GM23338 (cell line): ENCODE data around the gene LIMK2. TPM values are rescaled to one million over a fixed set of nuclear protein-coding genes. Genes with fewer than 3 reads are reported as not detected.

Experiments
- ATAC-seq: fragments of 200-7000 bp; cut with Tn5 transposase; 3 replicates; pipeline ENCODE4 v1.9.1; 2020
- DNase-seq: peaks from one replicate; pipeline ENCODE4 v3.0.0-alpha.2; 2015; ENCODE audit warnings: low spot score
- H2AFZ ChIP-seq: fragments of 200-600 bp; sonication (generic); 2 replicates; pipeline ENCODE4 v1.8.0; 2016; ENCODE audit warnings: antibody characterized with exemption, mild to moderate bottlenecking, moderate library complexity
- H3F3A ChIP-seq: fragments of 200-600 bp; sonication (generic); replicated peaks from 2 replicates; pipeline ENCODE4 v1.8.0; 2017; ENCODE audit warnings: antibody characterized with exemption, mixed run types, low read depth
- H3K27ac ChIP-seq: fragments of 200-600 bp; sonication (generic); 2 replicates; pipeline ENCODE4 v1.6.1; 2016; ENCODE audit warnings: low read depth
- H3K27me3 ChIP-seq: fragments of 200-600 bp; sonication (generic); 2 replicates; pipeline ENCODE4 v1.8.0; 2016; ENCODE audit warnings: mild to moderate bottlenecking, mixed run types, moderate library complexity; ENCODE audit not compliant: insufficient read depth
- H3K36me3 ChIP-seq: fragments of 200-600 bp; sonication (generic); 2 replicates; pipeline ENCODE4 v1.8.0; 2016; ENCODE audit warnings: mild to moderate bottlenecking; ENCODE audit not compliant: insufficient read depth
- H3K4me1 ChIP-seq: fragments of 200-600 bp; sonication (generic); 2 replicates; pipeline ENCODE4 v1.8.0; 2016; ENCODE audit warnings: mild to moderate bottlenecking, moderate library complexity; ENCODE audit not compliant: insufficient read depth
- H3K4me2 ChIP-seq: fragments of 200-600 bp; sonication (generic); 2 replicates; pipeline ENCODE4 v1.7.1; 2017; ENCODE audit warnings: mixed run types
- H3K4me3 ChIP-seq: fragments of 200-600 bp; sonication (generic); 2 replicates; pipeline ENCODE4 v1.6.1; 2016; ENCODE audit warnings: mixed run types
- H3K79me2 ChIP-seq: fragments of 200-600 bp; sonication (generic); replicated peaks from 2 replicates; pipeline ENCODE4 v1.8.0; 2017; ENCODE audit warnings: mild to moderate bottlenecking; ENCODE audit not compliant: insufficient read depth
- H3K9me2 ChIP-seq: fragments of 200-600 bp; sonication (generic); 2 replicates; pipeline ENCODE4 v1.8.0; 2017; ENCODE audit not compliant: insufficient read depth
- H4K20me1 ChIP-seq: fragments of 200-600 bp; sonication (generic); replicated peaks from 2 replicates; pipeline ENCODE4 v1.8.0; 2017; ENCODE audit warnings: mild to moderate bottlenecking; ENCODE audit not compliant: insufficient read depth
- H3K27ac Mint-ChIP-seq: 2 replicates; pipeline ENCODE4 v1.8.0; 2020; ENCODE audit warnings: inconsistent platforms, mild to moderate bottlenecking, moderate library complexity, mixed read lengths
- H3K27me3 Mint-ChIP-seq: 3 replicates; pipeline ENCODE4 v1.8.0; 2022; ENCODE audit warnings: low read depth, mild to moderate bottlenecking, moderate library complexity, mixed read lengths, inconsistent platforms; ENCODE audit not compliant: insufficient read depth, poor library complexity
- H3K36me3 Mint-ChIP-seq: 3 replicates; pipeline ENCODE4 v1.8.0; 2021; ENCODE audit warnings: low read depth, mild to moderate bottlenecking, inconsistent platforms, moderate library complexity, mixed read lengths
- H3K4me1 Mint-ChIP-seq: 3 replicates; pipeline ENCODE4 v1.8.0; 2020; ENCODE audit warnings: mild to moderate bottlenecking, inconsistent platforms, mixed read lengths
- H3K4me3 Mint-ChIP-seq: 3 replicates; pipeline ENCODE4 v1.8.0; 2021; ENCODE audit warnings: moderate library complexity, mild to moderate bottlenecking, inconsistent platforms, mixed read lengths
- H3K9me3 Mint-ChIP-seq: 3 replicates; pipeline ENCODE4 v1.8.0; 2020; ENCODE audit warnings: moderate library complexity, mild to moderate bottlenecking, inconsistent platforms, mixed read lengths
- CTCF ChIP-seq, 2 experiments: fragments of 200-600 bp in 1 of 2; sonication (generic) in 1 of 2; conservative IDR thresholded peaks; 2 replicates each; pipeline versions ENCODE4 v1.5.1 to v1.6.1; 2016 to 2017; ENCODE audit warnings: antibody characterized with exemption in 2 of 2, low read depth in 2 of 2, mild to moderate bottlenecking in 2 of 2, moderate library complexity in 1 of 2
- EZH2phosphoT487 ChIP-seq: fragments of 200-600 bp; sonication (generic); IDR thresholded peaks from one replicate; pipeline ENCODE4 v1.8.1; 2018; ENCODE audit warnings: antibody characterized with exemption; ENCODE audit not compliant: unreplicated experiment
- JUNB ChIP-seq: IDR thresholded peaks from one replicate; pipeline ENCODE4 v1.6.1; 2016; ENCODE audit warnings: antibody characterized with exemption; ENCODE audit not compliant: unreplicated experiment
- NANOG ChIP-seq: IDR thresholded peaks from 2 replicates; pipeline ENCODE4 v1.6.1; 2016; ENCODE audit warnings: antibody characterized with exemption, borderline replicate concordance
- POLR2AphosphoS5 ChIP-seq: IDR thresholded peaks from 2 replicates; pipeline ENCODE4 v1.6.1; 2016; ENCODE audit warnings: antibody characterized with exemption, low read depth
- STAT1 ChIP-seq: IDR thresholded peaks from one replicate; pipeline ENCODE4 v1.6.1; 2016; ENCODE audit warnings: antibody characterized with exemption; ENCODE audit not compliant: unreplicated experiment
- ZNF114 ChIP-seq: fragments of 250-450 bp; sonication (Bioruptor Pico); IDR thresholded peaks from 2 replicates; pipeline ENCODE4 v1.5.0; 2020; ENCODE audit warnings: mild to moderate bottlenecking, moderate library complexity
- ZNF462 ChIP-seq: fragments of 250-450 bp; sonication (Bioruptor Pico); IDR thresholded peaks from 2 replicates; pipeline ENCODE4 v1.5.0; 2020; ENCODE audit warnings: mild to moderate bottlenecking, moderate library complexity
- polyA plus RNA-seq: library from polyadenylated mRNA; unstranded; fragments of >200 nt; fragmentation: Nextera tagmentation; extraction: Ambion mirVana; gene quantifications from 2 replicates; pipeline ENCODE4 v1.2.1, GENCODE V29; 2016
- total RNA-seq: library from RNA; depleted of rRNA; stranded (reverse); fragments of >200 nt; shearing (Covaris generic); gene quantifications from 2 replicates; pipeline ENCODE4 v1.2.3, GENCODE V29; 2014

Gene LIMK2
- total and polyA plus RNA-seq, 2 experiments from 2014 or later: 12.5 to 39.8 TPM

- Mint-ChIP-seq H3K36me3 (peaks cover 4% of the 10 kb centered on the region; the same call in 1 of the 3 replicates), H3K27me3 (peaks cover 3% of the 10 kb centered on the region), H3K4me1 (peaks cover 21% of the 10 kb centered on the region), H3K4me3 (no peak overlapping the region), H3K9me3 (no peaks in the 10 kb centered on the region), H3K27ac (peak overlapping the region; percentile 34; the same call in 1 of the 2 replicates)
- Histone ChIP-seq H2AFZ (no peak overlapping the region), H3K27ac (no peak overlapping the region), H3F3A (peaks cover 3% of the 10 kb centered on the region; the same call in 1 of the 2 replicates), H3K4me3 (no peak overlapping the region), H3K27me3 (no peaks in the 10 kb centered on the region), H3K4me1 (peaks cover 16% of the 10 kb centered on the region; the same call in 1 of the 2 replicates), H3K79me2 (no peaks in the 10 kb centered on the region; the same call in 1 of the 2 replicates), H4K20me1 (peaks cover 4% of the 10 kb centered on the region), H3K36me3 (no peaks in the 10 kb centered on the region), H3K4me2 (no peak overlapping the region), H3K9me2 (no peaks in the 10 kb centered on the region)
- ATAC-seq (no peak), DNase-seq (no peak)
- TF ChIP-seq EZH2phosphoT487: no peak
- no peak for TF ChIP-seq ZNF462 (CRISPR knock-in tag)
- no peak for TF ChIP-seq JUNB
- no peak for TF ChIP-seq CTCF (conservative IDR thresholded peaks at IDR 0.05; ENCODE audit: low read depth in 2 of 2)
- no peak for TF ChIP-seq ZNF114
- no peak for TF ChIP-seq STAT1
- no peak for TF ChIP-seq POLR2AphosphoS5
- TF ChIP-seq NANOG: no peak
These were observed 38.9 kb downstream of the LIMK2 start for GRCh38 chr22:31250740-31251600.
